Naive B cell (primary cell): ENCODE data around the gene BCL10. TPM values are rescaled to one million over a fixed set of nuclear protein-coding genes. Genes with fewer than 3 reads are reported as not detected.
A peak's percentile ranks its signal among the peaks of the same experiment; 100 is the strongest.

ENCODE experiments used
- ATAC-seq, 2 donors: fragments of 150-1000 bp; cut with Tn5 transposase; 2 replicates each; pipeline ENCODE4 v1.10.0; 2021; ENCODE audit warnings: low read depth in 2 of 2, mild to moderate bottlenecking in 2 of 2, moderate library complexity in 2 of 2
- DNase-seq: peaks from one replicate; pipeline ENCODE4 v3.0.0; 2022
- H3K27ac Mint-ChIP-seq, 6 donors: one replicate each; pipeline ENCODE4 v1.8.0; 2020 to 2022; ENCODE audit warnings: mild to moderate bottlenecking in 6 of 6, mixed read lengths in 6 of 6, moderate library complexity in 5 of 6, inconsistent platforms in 2 of 6
- H3K27me3 Mint-ChIP-seq, 3 donors: one replicate each; pipeline ENCODE4 v1.8.0; 2021 to 2022; ENCODE audit warnings: mixed read lengths in 3 of 3, mild to moderate bottlenecking in 1 of 3
- H3K36me3 Mint-ChIP-seq, 2 donors: one replicate each; pipeline ENCODE4 v1.8.0; 2020 to 2022; ENCODE audit warnings: mixed read lengths in 2 of 2, inconsistent platforms in 1 of 2, mild to moderate bottlenecking in 1 of 2
- H3K4me1 Mint-ChIP-seq, 3 donors: one replicate each; pipeline ENCODE4 v1.8.0; 2020 to 2022; ENCODE audit warnings: mixed read lengths in 3 of 3, inconsistent platforms in 1 of 3, mild to moderate bottlenecking in 1 of 3, moderate library complexity in 1 of 3
- H3K4me3 Mint-ChIP-seq, 8 donors: one replicate each; pipeline ENCODE4 v1.8.0; 2020 to 2022; ENCODE audit warnings: mild to moderate bottlenecking in 8 of 8, mixed read lengths in 8 of 8, moderate library complexity in 8 of 8, inconsistent platforms in 2 of 8
- H3K9me3 Mint-ChIP-seq, 7 donors: one replicate each; pipeline ENCODE4 v1.8.0; 2020 to 2022; ENCODE audit warnings: mixed read lengths in 7 of 7, mild to moderate bottlenecking in 5 of 7, inconsistent platforms in 2 of 7, moderate library complexity in 1 of 7
- polyA plus RNA-seq, 6 donors: library from polyadenylated mRNA; unstranded; fragments of 300-500 nt; fragmentation: Illumina TruSeq; gene quantifications; one replicate each; pipeline ENCODE4 v1.2.3, GENCODE V29; 2021; ENCODE audit warnings: low read depth in 6 of 6

The BCL10 gene
- polyA plus RNA-seq, 6 donors from 2014 or later: 48.6 to 83.4 (median 62.4) TPM

- Mint-ChIP-seq H3K27ac (no peak overlapping the region), H3K27me3 (peaks cover 32 to 44% (median 41%) of the 10 kb centered on the region in 3 donors), H3K9me3 (no peaks in the 10 kb centered on the region), H3K4me1 (peaks cover 0 to 16% (median 0%) of the 10 kb centered on the region in 3 donors), H3K36me3 (no peaks in the 10 kb centered on the region), H3K4me3 (peak overlapping the region in 1 of 8 donors; percentile 39)
- DNase-seq: no peak
- ATAC-seq: no peak
Observed at GRCh38 chr1:85313888-85314696, 37.7 kb upstream of the BCL10 start.

- peaks cover 8 to 20% (median 11%) of the 10 kb centered on the region in 3 donors for H3K4me1 Mint-ChIP-seq
- H3K27me3 Mint-ChIP-seq: peaks cover 38 to 41% (median 40%) of the 10 kb centered on the region in 3 donors
- H3K9me3 Mint-ChIP-seq: no peaks in the 10 kb centered on the region
- no peaks in the 10 kb centered on the region for H3K36me3 Mint-ChIP-seq
- no peak overlapping the region for H3K4me3 Mint-ChIP-seq
- ATAC-seq: no peak
- no peak for DNase-seq
- H3K27ac Mint-ChIP-seq: no peak overlapping the region
Observed at GRCh38 chr1:85311818-85312217, 35.4 kb upstream of the BCL10 start.

- Mint-ChIP-seq H3K9me3 (no peaks in the 10 kb centered on the region), H3K27me3 (peaks cover 24 to 27% (median 25%) of the 10 kb centered on the region in 3 donors), H3K36me3 (no peaks in the 10 kb centered on the region), H3K27ac (no peak overlapping the region), H3K4me3 (no peak overlapping the region), H3K4me1 (peaks cover 8 to 13% (median 11%) of the 10 kb centered on the region in 3 donors)
- no peak for DNase-seq
- ATAC-seq: no peak
Observed at GRCh38 chr1:85308833-85309350, 32.5 kb upstream of the BCL10 start.

GRCh38 chr1:85307987-85308832 lies 31.8 kb upstream of the BCL10 start:
- Mint-ChIP-seq H3K4me1 (peaks cover 8 to 13% (median 11%) of the 10 kb centered on the region in 3 donors), H3K27ac (peak overlapping the region in 1 of 6 donors; percentile 63), H3K4me3 (peak overlapping the region in 6 of 8 donors; percentile 29 to 66 (median 48)), H3K27me3 (peaks cover 21 to 25% (median 24%) of the 10 kb centered on the region in 3 donors), H3K9me3 (no peaks in the 10 kb centered on the region), H3K36me3 (no peaks in the 10 kb centered on the region)
- DNase-seq (peak; percentile 63), ATAC-seq (peak; percentile 95 to 96)

- peaks cover 9 to 25% (median 24%) of the 10 kb centered on the region in 3 donors for H3K27me3 Mint-ChIP-seq
- peak overlapping the region in 1 of 6 donors; percentile 61 for H3K27ac Mint-ChIP-seq
- H3K4me3 Mint-ChIP-seq: no peak overlapping the region
- no peak for ATAC-seq
- H3K36me3 Mint-ChIP-seq: no peaks in the 10 kb centered on the region
- DNase-seq: no peak
- peaks cover 8 to 14% (median 10%) of the 10 kb centered on the region in 3 donors for H3K4me1 Mint-ChIP-seq
- no peaks in the 10 kb centered on the region for H3K9me3 Mint-ChIP-seq
Observed at GRCh38 chr1:85306236-85306635, 29.8 kb upstream of the BCL10 start.

- no peak overlapping the region for H3K27ac Mint-ChIP-seq
- no peak overlapping the region for H3K4me3 Mint-ChIP-seq
- H3K9me3 Mint-ChIP-seq: no peaks in the 10 kb centered on the region
- peaks cover 8 to 22% (median 14%) of the 10 kb centered on the region in 3 donors for H3K4me1 Mint-ChIP-seq
- H3K27me3 Mint-ChIP-seq: peaks cover 0 to 9% (median 7%) of the 10 kb centered on the region in 3 donors
- no peak for ATAC-seq
- DNase-seq: no peak
- H3K36me3 Mint-ChIP-seq: peaks cover 0 to 4% of the 10 kb centered on the region in 2 donors
Observed at GRCh38 chr1:85303440-85304162, 27.2 kb upstream of the BCL10 start.

- peaks cover 16 to 31% (median 24%) of the 10 kb centered on the region in 3 donors for H3K4me1 Mint-ChIP-seq
- H3K27ac Mint-ChIP-seq: no peak overlapping the region
- H3K36me3 Mint-ChIP-seq: peaks cover 0 to 4% of the 10 kb centered on the region in 2 donors
- H3K4me3 Mint-ChIP-seq: no peak overlapping the region
- H3K9me3 Mint-ChIP-seq: no peaks in the 10 kb centered on the region
- no peaks in the 10 kb centered on the region for H3K27me3 Mint-ChIP-seq
- no peak for ATAC-seq
- DNase-seq: no peak
Observed at GRCh38 chr1:85300140-85300539, 23.7 kb upstream of the BCL10 start.

GRCh38 chr1:85297855-85298629 lies 21.6 kb upstream of the BCL10 start:
- Mint-ChIP-seq H3K9me3 (no peaks in the 10 kb centered on the region), H3K27ac (peak overlapping the region in 4 of 6 donors; percentile 16 to 86 (median 72)), H3K4me3 (peak overlapping the region; percentile 0 to 73 (median 52)), H3K4me1 (peaks cover 24 to 37% (median 28%) of the 10 kb centered on the region in 3 donors), H3K27me3 (no peaks in the 10 kb centered on the region), H3K36me3 (peaks cover 0 to 4% of the 10 kb centered on the region in 2 donors)
- ATAC-seq: peak; percentile 92 to 93
- peak; percentile 48 for DNase-seq

- no peaks in the 10 kb centered on the region for H3K27me3 Mint-ChIP-seq
- H3K4me3 Mint-ChIP-seq: peak overlapping the region in 5 of 8 donors; percentile 12 to 61 (median 52)
- no peak for ATAC-seq
Observed at GRCh38 chr1:85297538-85297854, 21.1 kb upstream of the BCL10 start.

GRCh38 chr1:85296980-85297379 lies 20.5 kb upstream of the BCL10 start:
- no peak for DNase-seq
- Mint-ChIP-seq H3K36me3 (peaks cover 0 to 4% of the 10 kb centered on the region in 2 donors), H3K4me1 (peaks cover 21 to 42% (median 38%) of the 10 kb centered on the region in 3 donors), H3K27me3 (no peaks in the 10 kb centered on the region), H3K4me3 (peak overlapping the region in 5 of 8 donors; percentile 12 to 61 (median 42)), H3K27ac (peak overlapping the region in 5 of 6 donors; percentile 18 to 66 (median 47)), H3K9me3 (no peaks in the 10 kb centered on the region)
- ATAC-seq: no peak

More at GRCh38 chr1:85297538-85297854, 21.1 kb upstream of the BCL10 start:
- DNase-seq: no peak
- peaks cover 21 to 38% (median 33%) of the 10 kb centered on the region in 3 donors for H3K4me1 Mint-ChIP-seq
- peak overlapping the region in 2 of 6 donors; percentile 66 to 79 for H3K27ac Mint-ChIP-seq
- no peaks in the 10 kb centered on the region for H3K9me3 Mint-ChIP-seq
- H3K36me3 Mint-ChIP-seq: peaks cover 0 to 4% of the 10 kb centered on the region in 2 donors

- Mint-ChIP-seq H3K4me3 (no peak overlapping the region), H3K9me3 (no peaks in the 10 kb centered on the region), H3K27ac (no peak overlapping the region), H3K4me1 (peaks cover 28 to 56% (median 47%) of the 10 kb centered on the region in 3 donors), H3K36me3 (peaks cover 0 to 4% of the 10 kb centered on the region in 2 donors), H3K27me3 (no peaks in the 10 kb centered on the region)
- ATAC-seq: no peak
- no peak for DNase-seq
Observed at GRCh38 chr1:85295654-85296053, 19.2 kb upstream of the BCL10 start.

GRCh38 chr1:85295006-85295431 lies 18.6 kb upstream of the BCL10 start:
- H3K27me3 Mint-ChIP-seq: no peaks in the 10 kb centered on the region
- no peak overlapping the region for H3K4me3 Mint-ChIP-seq
- DNase-seq (no peak), ATAC-seq (no peak)
- peaks cover 33 to 62% (median 53%) of the 10 kb centered on the region in 3 donors for H3K4me1 Mint-ChIP-seq
- no peaks in the 10 kb centered on the region for H3K9me3 Mint-ChIP-seq
- H3K27ac Mint-ChIP-seq: no peak overlapping the region
- peaks cover 0 to 4% of the 10 kb centered on the region in 2 donors for H3K36me3 Mint-ChIP-seq
